GM12874 (cell line): ENCODE results near the gene TPCN1.

ENCODE experiments used
- TF ChIP-seq, protein P1 (sequence below): IDR thresholded peaks from 2 replicates; pipeline ENCODE4 v1.5.1; 2011; ENCODE audit warnings: low read depth, mild to moderate bottlenecking, control low read depth, low read length, moderate library complexity; ENCODE audit not compliant: insufficient read depth

Gene TPCN1

DNA sequence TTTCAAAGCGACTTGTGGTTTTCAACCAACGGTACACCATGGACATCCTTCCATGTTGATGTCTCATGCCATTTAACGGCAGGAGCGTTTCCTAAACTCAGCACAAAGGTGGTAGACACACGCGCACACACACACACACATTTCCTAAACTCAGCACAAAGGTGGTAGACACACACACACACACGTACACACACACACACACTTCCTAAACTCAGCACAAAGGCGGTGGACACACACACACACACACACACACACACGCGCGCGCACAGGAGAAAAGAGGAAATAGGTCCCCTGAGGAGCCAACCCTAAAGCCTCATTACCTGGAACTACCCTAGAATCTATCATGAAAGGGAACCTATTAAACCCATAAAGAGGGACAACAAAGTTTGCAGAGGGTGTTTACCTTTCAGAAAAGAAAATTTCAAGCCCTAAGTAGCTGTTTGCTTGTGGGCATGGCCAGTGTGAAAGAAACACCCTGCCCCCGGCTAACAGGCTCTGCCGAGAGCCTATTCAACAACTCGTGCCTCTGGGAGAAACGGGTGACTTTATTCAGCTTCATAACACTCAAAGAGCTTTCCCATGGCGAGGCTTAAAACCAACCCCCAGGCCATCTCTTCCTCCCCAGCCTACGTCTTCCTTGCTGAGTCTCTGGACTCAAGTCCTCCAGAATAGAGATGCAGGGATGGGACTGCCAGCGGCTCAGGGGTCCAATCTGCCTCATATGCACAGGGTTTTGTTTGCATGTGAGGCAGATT, 81.8 kb downstream of the TPCN1 start:
- TF ChIP-seq, protein P1, sequence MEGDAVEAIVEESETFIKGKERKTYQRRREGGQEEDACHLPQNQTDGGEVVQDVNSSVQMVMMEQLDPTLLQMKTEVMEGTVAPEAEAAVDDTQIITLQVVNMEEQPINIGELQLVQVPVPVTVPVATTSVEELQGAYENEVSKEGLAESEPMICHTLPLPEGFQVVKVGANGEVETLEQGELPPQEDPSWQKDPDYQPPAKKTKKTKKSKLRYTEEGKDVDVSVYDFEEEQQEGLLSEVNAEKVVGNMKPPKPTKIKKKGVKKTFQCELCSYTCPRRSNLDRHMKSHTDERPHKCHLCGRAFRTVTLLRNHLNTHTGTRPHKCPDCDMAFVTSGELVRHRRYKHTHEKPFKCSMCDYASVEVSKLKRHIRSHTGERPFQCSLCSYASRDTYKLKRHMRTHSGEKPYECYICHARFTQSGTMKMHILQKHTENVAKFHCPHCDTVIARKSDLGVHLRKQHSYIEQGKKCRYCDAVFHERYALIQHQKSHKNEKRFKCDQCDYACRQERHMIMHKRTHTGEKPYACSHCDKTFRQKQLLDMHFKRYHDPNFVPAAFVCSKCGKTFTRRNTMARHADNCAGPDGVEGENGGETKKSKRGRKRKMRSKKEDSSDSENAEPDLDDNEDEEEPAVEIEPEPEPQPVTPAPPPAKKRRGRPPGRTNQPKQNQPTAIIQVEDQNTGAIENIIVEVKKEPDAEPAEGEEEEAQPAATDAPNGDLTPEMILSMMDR, result no peak

DNA sequence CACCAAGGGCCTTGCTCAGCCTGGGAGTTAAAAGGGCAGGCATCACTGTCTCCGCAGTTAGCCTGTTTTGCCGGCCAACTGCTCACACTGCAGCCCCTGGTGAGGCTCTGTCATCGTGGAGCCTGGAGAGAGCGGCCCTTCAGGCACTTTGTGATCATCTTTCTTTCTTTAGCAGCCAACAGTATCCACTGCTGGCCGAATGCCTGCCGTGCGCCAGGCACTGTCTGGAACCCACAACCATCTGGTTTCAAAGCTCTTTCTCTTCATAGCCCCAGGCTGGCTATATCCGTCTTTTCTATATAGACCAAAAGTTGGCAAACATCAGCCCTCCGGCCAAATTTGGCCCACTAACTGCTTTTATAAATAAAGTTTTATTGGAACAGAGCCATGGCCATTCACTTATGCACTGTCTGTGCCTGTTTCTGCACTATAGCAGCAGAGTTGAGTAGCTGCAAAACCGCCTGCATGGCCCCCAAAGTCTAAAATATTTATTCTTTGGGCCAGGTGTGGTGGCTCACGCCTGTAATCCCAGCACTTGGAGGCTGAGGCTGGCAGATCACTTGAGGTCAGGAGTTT, 84.1 kb downstream of the TPCN1 start:
- TF ChIP-seq, protein P1, result no peak

DNA sequence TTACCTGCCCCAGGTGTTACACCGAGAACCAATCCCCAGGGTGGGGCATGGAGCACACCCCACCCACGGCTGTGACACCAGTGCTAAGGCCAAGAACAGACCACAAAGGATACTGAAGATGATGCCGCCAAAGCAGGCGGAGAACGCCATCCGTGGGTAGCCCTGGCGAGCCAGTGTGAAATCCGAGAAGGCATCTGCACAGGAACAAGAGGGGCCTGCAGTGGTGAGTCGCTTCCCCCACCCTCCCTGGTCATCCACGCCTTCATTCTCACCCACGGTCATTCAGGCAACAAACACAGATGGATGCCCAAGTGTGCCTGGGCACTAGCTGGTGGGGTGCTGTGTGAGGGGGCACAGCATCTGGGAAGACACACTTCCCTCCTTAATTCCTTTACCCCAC, 85.1 kb downstream of the TPCN1 start:
- TF ChIP-seq, protein P1, result no peak

DNA sequence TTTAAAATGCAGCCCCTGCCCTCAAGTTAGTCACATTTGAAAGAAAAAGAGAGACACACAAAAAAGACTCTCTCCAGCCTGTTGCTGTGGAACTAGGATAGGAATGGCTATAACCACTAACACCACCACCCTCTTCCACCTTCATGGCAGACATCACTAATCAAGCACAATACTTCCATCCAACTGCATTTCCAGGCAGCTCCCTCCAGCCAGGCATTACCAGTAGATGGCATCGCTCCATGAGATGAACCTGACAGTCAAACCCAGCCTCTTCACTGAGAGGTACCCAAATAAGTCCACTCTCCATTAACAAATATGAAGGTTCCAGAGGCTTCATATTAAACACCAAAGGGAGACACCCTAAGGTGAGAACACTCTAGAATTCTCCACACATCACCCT, 89.2 kb downstream of the TPCN1 start:
- TF ChIP-seq, protein P1, result 0 out of 2 replicates have a peak, but pooled peaks have one; percentile 0

DNA sequence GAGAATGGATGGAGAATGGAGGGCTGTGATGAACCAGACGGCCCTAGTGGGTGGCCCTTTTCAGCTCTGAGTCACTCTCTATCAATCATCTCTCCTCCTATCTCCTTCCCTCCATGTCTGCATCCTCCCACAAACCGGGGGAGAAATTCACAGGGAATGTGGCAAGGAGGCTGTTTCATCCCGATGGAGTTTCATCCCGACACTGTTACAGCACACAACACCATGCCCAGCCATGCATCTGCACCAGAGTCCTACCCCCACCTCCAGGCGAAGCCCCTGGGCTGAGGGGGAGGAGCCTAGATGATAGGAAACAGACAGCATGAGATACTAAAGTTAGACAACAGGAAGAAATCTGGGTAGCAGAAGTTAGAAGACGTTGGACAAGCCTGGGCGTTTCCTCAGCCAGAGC, 92.9 kb downstream of the TPCN1 start:
- TF ChIP-seq, protein P1, result no peak

DNA sequence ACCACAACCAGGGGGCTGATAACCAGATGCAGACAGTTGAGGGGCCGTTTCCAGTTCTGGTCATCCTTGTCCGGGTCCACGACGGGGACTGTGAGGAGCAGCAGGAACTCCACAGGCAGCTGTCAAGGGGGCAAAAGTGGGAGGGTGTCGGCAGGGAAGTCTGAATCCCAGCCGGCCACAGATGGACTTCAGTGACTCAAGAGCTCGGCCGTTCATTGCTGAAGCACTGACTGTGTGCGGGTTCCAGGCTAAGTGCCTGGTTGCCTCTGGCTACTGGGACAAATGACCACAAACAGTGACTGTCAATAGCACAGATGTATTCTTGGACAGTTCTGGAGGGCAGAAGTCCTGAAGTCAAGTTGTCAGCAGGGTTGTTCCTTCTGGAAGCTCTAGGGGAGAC, 94.1 kb downstream of the TPCN1 start:
- TF ChIP-seq, protein P1, result no peak

DNA sequence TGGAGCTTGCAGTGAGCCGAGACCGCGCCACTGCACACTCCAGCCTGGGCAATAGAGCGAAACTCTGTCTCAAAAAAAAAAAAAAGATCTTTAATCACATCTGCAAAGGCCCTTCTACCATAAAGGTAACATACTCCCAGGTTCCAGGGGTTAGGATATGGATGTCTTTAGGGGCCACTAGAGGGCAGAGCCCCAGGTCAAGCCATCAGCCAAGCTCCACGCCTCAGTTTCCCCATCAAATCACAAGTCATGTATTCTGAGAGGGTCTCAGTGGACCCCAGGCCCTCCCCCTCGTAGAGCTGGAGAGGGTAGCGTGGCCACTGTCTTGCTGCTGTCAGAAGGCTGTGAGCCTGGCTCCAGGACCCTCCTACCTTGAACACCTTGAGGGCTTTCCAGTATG, 94.9 kb downstream of the TPCN1 start:
- TF ChIP-seq, protein P1, result no peak
